ENCODE measurements around the gene MTA3.

- TF ChIP-seq POLR2A (IDR thresholded peaks at IDR 0.05; ENCODE audit: low read length) (no peak), GATA1 (IDR thresholded peaks at IDR 0.05; ENCODE audit: low read depth, low read length) (no peak)
Measured at GRCh38 chr2:42569116-42569711, 782 bp downstream of the MTA3 start.

All from erythroblast (primary cell).